Measurements from ENCODE around the gene FRK.

- TF ChIP-seq CTCF (conservative IDR thresholded peaks at IDR 0.05 in 1 of 2, IDR thresholded peaks at IDR 0.05 in 1 of 2; ENCODE audit: extremely low read depth in 1 of 2, insufficient read depth in 1 of 2, low read depth in 1 of 2, low read length in 2 of 2) (no peak), EZH2 (IDR thresholded peaks at IDR 0.05; ENCODE audit: borderline replicate concordance, low read length) (no peak)
These were observed 166.2 kb downstream of the FRK start for GRCh38 chr6:115894426-115894992.
